Activated naive CD4-positive, alpha-beta T cell treated with Interleukin-2 at 50 U/mL for 16 hours (primary cell): ENCODE results near the gene FAM222A.

Source experiments
- DNase-seq: peaks from one replicate; pipeline ENCODE4 v3.0.0-alpha.2; 2020

The FAM222A gene

DNA sequence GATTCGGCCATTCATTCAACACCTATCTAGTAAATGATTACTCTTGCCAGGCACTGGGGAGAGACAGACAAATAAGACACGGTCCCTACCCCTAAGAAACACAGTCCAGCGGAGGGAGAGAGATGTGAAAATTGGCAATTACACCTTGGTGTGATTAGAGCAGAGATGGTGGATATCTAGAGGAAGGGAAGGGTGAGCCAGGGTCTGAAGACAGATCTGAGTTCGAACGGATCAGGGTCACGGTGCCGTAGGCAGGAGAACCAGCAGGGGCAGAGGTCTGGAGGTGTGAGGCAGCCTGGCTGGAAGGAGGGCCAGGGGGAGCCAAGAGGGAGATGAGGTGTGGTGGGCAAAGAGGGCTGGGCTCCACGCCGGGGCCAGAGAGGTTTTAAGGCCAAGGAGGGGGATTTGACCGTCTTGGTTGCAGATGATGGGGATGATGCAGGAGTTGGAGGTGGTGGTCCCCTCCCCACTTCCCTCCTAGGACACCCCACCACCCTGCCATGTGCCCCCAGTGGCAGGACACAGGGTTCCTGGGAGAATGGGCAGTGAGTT is 27.1 kb downstream of the FAM222A start:
- no peak for DNase-seq

- DNase-seq = no peak
Observed at GRCh38 chr12:109741286-109741969, 27.8 kb downstream of the FAM222A start.

DNA sequence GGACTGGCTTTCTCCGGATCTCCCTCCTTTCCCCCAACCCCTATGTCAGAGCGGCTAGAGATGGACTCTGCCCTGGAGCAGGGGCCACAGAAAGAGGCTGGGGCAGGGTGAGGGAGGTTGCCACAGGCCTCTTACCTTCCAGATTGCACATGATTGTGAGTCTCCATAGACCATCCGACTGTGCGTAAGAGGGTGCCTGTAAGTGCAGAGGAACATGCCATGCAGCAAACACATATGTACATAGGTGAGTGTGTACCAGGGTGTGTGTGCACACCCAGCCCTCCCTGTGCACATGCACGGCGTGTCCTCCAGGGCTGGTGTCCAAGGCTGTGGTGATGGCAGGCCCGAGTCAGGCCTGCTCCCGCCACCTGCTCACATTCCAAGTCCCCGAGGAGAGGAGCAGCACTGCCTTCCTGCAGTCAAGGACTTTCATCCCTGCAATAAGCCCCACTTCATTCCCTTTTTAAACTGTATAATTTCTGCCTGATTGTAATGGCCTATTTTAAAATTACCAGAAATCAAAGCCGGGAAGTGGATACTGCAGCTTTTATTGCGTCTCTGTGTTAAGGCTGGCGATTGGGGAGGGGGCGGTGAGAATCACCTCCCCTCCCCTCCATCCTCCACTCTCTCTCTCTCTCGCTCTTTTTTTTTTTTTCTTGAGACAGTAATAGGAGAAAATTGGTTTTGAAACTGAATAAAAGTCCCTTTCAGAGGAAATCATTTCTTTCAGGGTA is 28.5 kb downstream of the FAM222A start:
- no peak for DNase-seq

GRCh38 chr12:109743076-109743910 is 29.7 kb downstream of the FAM222A start:
- no peak for DNase-seq

DNA sequence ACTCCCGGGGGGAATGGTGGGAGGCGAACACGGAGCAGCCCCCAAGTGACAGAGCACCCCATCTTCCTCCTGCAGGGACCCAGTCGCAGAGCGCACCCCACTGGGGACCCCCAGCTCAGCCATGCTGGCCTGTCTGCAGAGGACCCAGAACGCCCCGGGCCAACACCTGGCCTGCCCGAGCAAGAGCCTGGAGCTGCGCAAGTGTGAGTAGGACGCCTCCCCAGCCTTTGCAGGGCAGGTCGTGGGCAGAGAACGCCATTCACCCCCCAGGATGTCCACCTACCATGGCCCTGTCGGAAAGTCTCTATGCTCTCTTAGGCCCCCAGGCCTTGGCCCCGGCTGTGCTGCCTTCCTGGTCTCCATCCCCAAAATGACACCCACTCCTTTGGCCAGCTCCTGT is 30.4 kb downstream of the FAM222A start:
- no peak for DNase-seq

GRCh38 chr12:109744986-109745942 is 31.6 kb downstream of the FAM222A start:
- no peak for DNase-seq

DNA sequence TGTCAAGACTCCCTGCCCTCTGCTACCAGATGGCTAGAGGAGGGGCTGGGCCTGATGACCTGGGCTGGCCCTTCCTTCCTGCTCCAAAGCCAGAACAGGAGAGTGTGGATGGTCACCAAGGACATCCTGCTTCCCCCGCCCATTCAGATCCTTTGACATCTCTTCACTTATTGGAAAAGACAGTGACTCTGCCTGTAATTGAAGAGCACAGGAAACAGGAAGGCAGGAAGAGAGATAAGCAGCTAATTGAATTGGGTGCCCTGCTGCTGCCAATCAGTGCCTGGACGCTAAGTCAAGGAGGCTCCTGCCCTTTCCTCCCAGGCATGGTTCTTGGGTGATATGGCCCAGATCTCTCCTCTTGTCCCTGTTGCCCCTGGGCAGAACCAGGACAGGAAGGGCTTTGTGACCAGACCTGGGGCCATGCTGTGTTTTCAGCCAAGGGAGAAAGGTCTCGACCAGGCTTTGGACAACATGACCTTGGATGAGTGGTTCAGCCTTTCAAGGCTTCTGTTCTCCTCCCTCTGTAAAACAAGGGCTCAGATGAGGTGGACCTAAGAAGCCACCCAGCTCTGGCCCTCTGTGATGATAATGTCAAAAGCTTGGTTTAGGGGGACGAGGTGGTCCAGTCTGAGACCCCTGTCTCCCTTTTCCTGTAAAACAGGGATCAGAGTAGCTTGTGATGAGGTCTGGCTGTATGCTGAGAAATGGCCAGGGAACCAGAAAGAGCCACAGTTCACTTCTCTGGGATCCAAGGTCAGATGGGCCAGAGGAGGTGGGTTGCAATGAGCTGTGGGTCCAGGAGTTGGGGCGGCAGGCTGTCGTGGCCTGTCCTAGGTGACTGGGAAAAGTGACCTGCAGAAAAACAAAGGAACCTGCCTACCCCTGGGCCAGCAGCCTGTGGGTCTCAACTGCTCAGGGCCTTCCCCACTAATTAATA is 38.8 kb downstream of the FAM222A start:
- no peak for DNase-seq

DNA sequence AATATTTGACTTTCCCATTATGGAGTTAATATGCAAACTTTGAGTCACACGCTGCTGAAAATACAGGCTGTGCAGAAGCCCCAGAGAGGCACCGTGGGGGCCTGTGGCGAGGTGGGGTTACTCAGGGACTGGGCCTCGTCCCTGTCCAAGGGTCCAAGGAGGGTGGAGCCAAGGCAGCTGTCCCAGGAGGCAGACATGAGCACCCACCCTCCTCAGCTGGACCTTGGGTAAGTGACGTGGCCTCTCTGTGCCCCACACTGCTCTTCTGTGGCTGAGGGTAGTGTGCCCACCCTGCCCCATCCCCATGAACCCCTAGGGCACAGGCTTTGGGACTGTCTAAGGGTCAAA is 39.4 kb downstream of the FAM222A start:
- DNase-seq = no peak

GRCh38 chr12:109753959-109754358 is 40.3 kb downstream of the FAM222A start:
- DNase-seq = no peak

GRCh38 chr12:109756457-109756856 is 42.8 kb downstream of the FAM222A start:
- no peak for DNase-seq

DNA sequence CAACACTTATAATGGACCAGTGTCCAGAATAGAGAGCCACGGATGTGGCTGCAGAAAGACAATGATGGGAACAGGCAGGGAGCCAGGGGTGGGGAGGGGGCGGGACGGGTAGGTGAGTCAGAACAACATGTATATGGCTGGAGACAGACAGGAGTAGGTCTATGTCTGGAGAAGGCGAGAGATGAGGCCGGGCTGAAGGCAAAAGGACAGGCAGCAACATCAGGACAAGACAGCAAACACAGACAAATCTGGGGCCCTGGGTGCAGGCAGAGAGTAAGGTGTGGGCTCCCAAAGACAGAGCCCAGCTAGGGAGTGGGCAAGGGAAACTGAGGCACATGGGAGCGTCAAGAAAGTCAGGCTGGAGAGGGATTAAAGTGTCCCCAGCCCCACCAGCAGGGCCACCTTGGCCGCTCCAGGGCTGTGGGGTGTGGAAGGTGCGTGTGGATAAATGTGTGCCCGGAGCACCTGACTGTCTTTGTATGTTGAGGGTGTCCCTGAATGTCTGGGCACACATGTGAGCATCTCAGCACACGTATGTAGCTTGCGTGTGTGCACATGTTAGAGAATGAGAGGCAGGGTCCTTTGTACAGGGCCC is 44.1 kb downstream of the FAM222A start:
- DNase-seq = no peak

GRCh38 chr12:109758426-109759420 is 45.1 kb downstream of the FAM222A start:
- no peak for DNase-seq

GRCh38 chr12:109759595-109759994 is 46.0 kb downstream of the FAM222A start:
- no peak for DNase-seq

DNA sequence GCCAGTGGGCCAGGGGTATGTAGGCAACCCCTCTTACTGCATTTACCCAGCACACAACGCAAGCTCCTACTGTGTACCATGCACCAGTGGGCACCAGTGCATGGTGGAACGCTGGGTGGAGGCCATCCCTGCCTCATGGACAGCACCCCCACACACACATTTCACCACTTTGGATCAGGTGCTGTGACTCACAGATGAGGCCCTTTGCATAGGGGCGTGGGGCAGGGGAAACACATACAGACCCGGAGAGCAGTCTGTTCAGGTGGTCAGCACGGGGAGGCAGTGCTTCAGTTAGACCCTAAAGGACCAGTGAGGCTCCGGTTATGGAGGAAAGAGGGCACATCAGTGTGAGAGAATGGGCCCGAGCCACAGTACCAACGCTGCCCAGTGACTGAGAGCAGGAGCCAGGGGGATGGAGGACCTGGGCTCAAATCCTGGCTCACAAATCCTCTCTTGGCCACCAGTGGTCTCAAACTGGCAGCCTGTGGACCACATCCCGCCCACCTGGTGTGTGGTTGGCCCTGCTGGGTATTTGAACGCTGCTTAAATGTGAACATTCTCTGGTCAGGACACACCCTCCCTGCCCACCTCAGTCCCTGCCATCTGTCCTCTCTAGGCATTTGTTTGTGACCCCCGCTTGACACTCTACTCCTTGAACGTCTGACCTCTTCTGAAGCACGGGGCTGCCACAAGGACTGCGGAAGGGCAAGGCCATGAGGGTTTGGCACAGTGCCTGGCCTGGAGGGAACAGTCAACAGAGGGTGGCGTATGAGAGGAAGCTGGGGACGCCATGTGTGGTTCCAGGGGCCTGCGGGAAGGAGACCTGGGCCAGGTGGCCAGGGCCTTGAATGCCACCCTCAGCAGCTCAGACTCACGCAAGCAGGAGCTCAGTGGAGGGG is 46.7 kb downstream of the FAM222A start:
- DNase-seq = no peak

GRCh38 chr12:109760930-109761921 is 47.6 kb downstream of the FAM222A start:
- DNase-seq = no peak

DNA sequence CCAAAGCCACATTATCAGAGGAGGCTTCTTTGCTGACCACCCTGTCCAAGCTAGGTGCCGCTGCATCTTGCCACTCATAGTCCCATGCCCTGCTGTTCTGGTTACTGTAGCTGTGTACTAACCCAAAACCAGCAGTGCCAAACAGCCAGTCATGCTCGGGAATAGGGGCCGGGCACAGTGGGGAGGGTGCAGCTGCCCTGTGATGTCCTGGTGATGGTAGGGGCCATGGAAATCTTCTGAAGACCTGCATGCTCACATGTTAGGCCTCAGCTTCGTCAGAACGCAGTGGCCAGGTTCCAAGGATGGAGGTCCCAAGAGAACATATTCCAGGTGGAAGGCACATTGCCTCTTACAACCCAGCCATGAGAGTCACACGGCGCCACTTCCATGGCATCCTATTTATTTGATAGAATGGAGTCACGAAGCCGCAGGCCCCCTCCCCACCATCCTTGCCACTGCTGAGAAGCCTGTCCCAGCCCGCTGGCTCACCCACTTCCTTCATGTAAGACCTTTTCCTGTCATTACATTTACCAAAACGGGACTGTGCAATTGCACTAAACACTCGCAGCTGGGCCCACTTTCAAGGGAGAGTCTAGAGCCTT is 48.5 kb downstream of the FAM222A start:
- no peak for DNase-seq
